PC-9 (cell line): ENCODE measurements around the gene VSTM2L. TPM values are rescaled to one million over a fixed set of nuclear protein-coding genes. Genes with fewer than 3 reads are reported as not detected.

ENCODE experiments used
- BruUV-seq: library from RNA; stranded (reverse); fragments of 400-500 nt; replicated peaks from 2 replicates; lab custom pipeline; 2021; lab: Mats Ljungman, UMichigan
- CTCF ChIA-PET: fragments of 300-600 bp; sonication (Branson Sonifier 250); formaldehyde crosslinking; loops from one replicate; lab custom pipeline; 2022; ENCODE audit warnings: antibody characterized with exemption; lab: Charles Lee
- POLR2A ChIA-PET: fragments of 300-600 bp; sonication (Branson Sonifier 250); formaldehyde crosslinking; loops from one replicate; lab custom pipeline; 2022; ENCODE audit warnings: antibody characterized with exemption; ENCODE audit not compliant: unreplicated experiment; lab: Charles Lee
- DNase-seq, 2 experiments: peaks; one replicate each; pipeline versions ENCODE4 v3.0.0 to v3.0.0-alpha.2; 2015 to 2022; ENCODE audit warnings: mixed read lengths in 1 of 2
- H2AFZ ChIP-seq: fragments of 200-600 bp; sonication (generic); 2 replicates; pipeline ENCODE4 v1.8.1; 2017; ENCODE audit warnings: antibody characterized with exemption
- H3F3A ChIP-seq: fragments of 200-600 bp; sonication (generic); 2 replicates; pipeline ENCODE4 v1.8.1; 2017; ENCODE audit warnings: antibody characterized with exemption, mild to moderate bottlenecking, low read depth; ENCODE audit not compliant: insufficient read depth
- H3K27ac ChIP-seq: fragments of 200-600 bp; sonication (generic); 2 replicates; pipeline ENCODE4 v1.6.1; 2016; ENCODE audit warnings: mixed run types
- H3K27me3 ChIP-seq: fragments of 200-600 bp; sonication (generic); 2 replicates; pipeline ENCODE4 v1.6.1; 2016; ENCODE audit warnings: low read depth, mixed run types; ENCODE audit not compliant: insufficient read depth
- H3K36me3 ChIP-seq: fragments of 200-600 bp; sonication (generic); 2 replicates; pipeline ENCODE4 v1.6.1; 2016; ENCODE audit warnings: low read depth, mixed run types
- H3K4me1 ChIP-seq: fragments of 200-600 bp; sonication (generic); replicated peaks from 2 replicates; pipeline ENCODE4 v1.6.1; 2016; ENCODE audit warnings: mixed run types; ENCODE audit not compliant: insufficient read depth
- H3K4me2 ChIP-seq: fragments of 200-600 bp; sonication (generic); 2 replicates; pipeline ENCODE4 v1.6.1; 2017; ENCODE audit warnings: mixed run types
- H3K4me3 ChIP-seq: fragments of 200-600 bp; sonication (generic); 2 replicates; pipeline ENCODE4 v1.6.1; 2016; ENCODE audit warnings: mixed run types
- H3K79me2 ChIP-seq: fragments of 200-600 bp; sonication (generic); 2 replicates; pipeline ENCODE4 v1.6.1; 2017; ENCODE audit warnings: low read depth, mixed run types
- H3K9me2 ChIP-seq: fragments of 200-600 bp; sonication (generic); 2 replicates; pipeline ENCODE4 v1.8.1; 2017; ENCODE audit warnings: mild to moderate bottlenecking; ENCODE audit not compliant: insufficient read depth
- H3K9me3 ChIP-seq: fragments of 200-600 bp; sonication (generic); 2 replicates; pipeline ENCODE4 v1.8.1; 2016; ENCODE audit warnings: low read depth; ENCODE audit not compliant: insufficient read depth
- H4K20me1 ChIP-seq: fragments of 200-600 bp; sonication (generic); 2 replicates; pipeline ENCODE4 v1.8.1; 2017; ENCODE audit not compliant: insufficient read depth
- EZH2 ChIP-seq: fragments of 200-600 bp; sonication (generic); IDR thresholded peaks from 2 replicates; pipeline ENCODE4 v1.8.0; 2017; ENCODE audit warnings: antibody characterized with exemption, low read depth
- intact Hi-C: fragments of 100-400 bp; cut with micrococcal nuclease; formaldehyde crosslinking; loops from one replicate; pipeline ENCODE4 v1.10.0; 2022; ENCODE audit not compliant: unreplicated experiment
- total RNA-seq: library from RNA; stranded (reverse); gene quantifications from 2 replicates; pipeline ENCODE4 v1.2.3, GENCODE V29; 2021
- TF ChIP-seq, protein P1 (sequence below): fragments of 200-600 bp; sonication (generic); conservative IDR thresholded peaks from 2 replicates; pipeline ENCODE4 v1.6.1; 2017; ENCODE audit warnings: mixed run types, antibody characterized with exemption, mild to moderate bottlenecking, moderate library complexity

VSTM2L gene
- total RNA-seq, 1 experiment from 2014 or later: 1.4 TPM

DNA sequence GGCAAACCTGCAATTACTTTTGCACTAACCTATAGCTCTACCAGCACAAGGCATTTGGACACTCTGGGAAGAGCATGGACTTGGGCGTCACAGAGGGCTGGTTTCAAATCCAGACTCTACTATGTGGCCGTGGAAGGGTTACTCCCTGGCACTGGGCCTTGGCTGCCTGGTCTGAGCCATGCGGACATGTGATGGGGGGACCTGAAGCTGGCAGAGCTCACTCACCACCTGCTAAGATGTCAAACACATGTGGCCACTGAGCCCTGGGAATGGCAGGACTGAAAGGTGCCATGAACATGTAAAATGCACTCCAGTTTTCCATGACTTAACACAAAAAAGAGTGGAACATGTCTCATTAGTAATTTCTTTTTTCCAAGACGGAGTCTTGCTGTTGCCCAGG is 23.7 kb downstream of the VSTM2L start:
- no peaks in the 10 kb centered on the region for H3K4me1 ChIP-seq
- BruUV-seq: no TSS peak
- no peak overlapping the region for H3K4me2 ChIP-seq
- H3K9me2 ChIP-seq: no peaks in the 10 kb centered on the region
- TF ChIP-seq EZH2: no peak
- TF ChIP-seq, protein P1, sequence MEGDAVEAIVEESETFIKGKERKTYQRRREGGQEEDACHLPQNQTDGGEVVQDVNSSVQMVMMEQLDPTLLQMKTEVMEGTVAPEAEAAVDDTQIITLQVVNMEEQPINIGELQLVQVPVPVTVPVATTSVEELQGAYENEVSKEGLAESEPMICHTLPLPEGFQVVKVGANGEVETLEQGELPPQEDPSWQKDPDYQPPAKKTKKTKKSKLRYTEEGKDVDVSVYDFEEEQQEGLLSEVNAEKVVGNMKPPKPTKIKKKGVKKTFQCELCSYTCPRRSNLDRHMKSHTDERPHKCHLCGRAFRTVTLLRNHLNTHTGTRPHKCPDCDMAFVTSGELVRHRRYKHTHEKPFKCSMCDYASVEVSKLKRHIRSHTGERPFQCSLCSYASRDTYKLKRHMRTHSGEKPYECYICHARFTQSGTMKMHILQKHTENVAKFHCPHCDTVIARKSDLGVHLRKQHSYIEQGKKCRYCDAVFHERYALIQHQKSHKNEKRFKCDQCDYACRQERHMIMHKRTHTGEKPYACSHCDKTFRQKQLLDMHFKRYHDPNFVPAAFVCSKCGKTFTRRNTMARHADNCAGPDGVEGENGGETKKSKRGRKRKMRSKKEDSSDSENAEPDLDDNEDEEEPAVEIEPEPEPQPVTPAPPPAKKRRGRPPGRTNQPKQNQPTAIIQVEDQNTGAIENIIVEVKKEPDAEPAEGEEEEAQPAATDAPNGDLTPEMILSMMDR: no peak
- ChIA-PET POLR2A (no interaction called here), CTCF (no interaction called here)
- H3F3A ChIP-seq: no peaks in the 10 kb centered on the region
- no peak overlapping the region for H2AFZ ChIP-seq
- H3K9me3 ChIP-seq: no peaks in the 10 kb centered on the region
- no peaks in the 10 kb centered on the region for H3K36me3 ChIP-seq
- DNase-seq: no peak
- no peak overlapping the region for H3K4me3 ChIP-seq
- intact Hi-C loops: no loop called here
- no peak overlapping the region for H3K27ac ChIP-seq
- no peaks in the 10 kb centered on the region for H3K79me2 ChIP-seq
- 0 out of 2 replicates have a peak, but pooled peaks cover 4% of the 10 kb centered on the region for H4K20me1 ChIP-seq
- H3K27me3 ChIP-seq: peaks cover 36% of the 10 kb centered on the region

DNA sequence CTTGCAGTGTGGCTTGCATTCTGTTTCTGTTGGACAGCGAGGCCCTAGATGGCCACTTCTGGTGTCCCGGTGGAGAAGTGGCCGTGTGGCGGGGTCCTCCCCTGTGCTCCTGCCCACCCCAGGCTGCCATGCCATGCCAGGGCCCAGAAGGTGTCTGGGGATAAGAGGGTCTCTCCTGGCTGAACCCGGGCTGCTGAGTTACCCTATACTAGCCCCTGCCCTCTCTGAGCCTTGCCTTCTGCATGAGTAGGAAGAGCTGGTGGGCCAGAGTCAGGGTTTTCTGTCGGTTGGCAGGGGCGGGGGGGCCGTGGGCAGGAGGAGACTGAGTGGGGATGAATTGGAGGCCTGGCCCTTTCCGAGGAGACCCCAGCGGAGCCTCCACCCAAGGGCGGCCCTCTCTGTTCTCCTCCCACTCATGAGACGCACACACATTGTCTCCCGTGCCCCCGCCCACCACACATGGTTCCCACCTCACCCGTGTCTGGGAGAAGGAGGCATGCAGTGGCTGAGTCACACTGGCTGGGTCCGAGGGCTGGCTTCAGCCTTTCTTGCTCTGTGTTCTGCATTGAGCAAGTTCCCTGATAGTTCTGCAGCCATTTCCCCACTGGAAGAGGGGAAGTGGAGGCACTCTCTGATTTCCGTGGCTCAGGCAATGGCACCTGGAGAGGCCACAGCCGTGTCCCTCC is 24.6 kb downstream of the VSTM2L start:
- intact Hi-C loops: no loop called here
- H3K79me2 ChIP-seq: no peaks in the 10 kb centered on the region
- no peaks in the 10 kb centered on the region for H3K9me2 ChIP-seq
- BruUV-seq: no TSS peak
- ChIA-PET POLR2A (no interaction called here), CTCF (no interaction called here)
- 0 out of 2 replicates have a peak, but pooled peaks cover under 1% of the 10 kb centered on the region for H3K4me1 ChIP-seq
- no peaks in the 10 kb centered on the region for H3K9me3 ChIP-seq
- no peaks in the 10 kb centered on the region for H4K20me1 ChIP-seq
- H3F3A ChIP-seq: peaks cover 2% of the 10 kb centered on the region; the same call in 1 of the 2 replicates
- H3K4me3 ChIP-seq: no peak overlapping the region
- no peak for TF ChIP-seq EZH2
- TF ChIP-seq, protein P1: no peak
- H3K27me3 ChIP-seq: peaks cover 32% of the 10 kb centered on the region
- no peak overlapping the region for H2AFZ ChIP-seq
- no peak overlapping the region for H3K27ac ChIP-seq
- H3K36me3 ChIP-seq: no peaks in the 10 kb centered on the region
- DNase-seq: no peak
- no peak overlapping the region for H3K4me2 ChIP-seq

DNA sequence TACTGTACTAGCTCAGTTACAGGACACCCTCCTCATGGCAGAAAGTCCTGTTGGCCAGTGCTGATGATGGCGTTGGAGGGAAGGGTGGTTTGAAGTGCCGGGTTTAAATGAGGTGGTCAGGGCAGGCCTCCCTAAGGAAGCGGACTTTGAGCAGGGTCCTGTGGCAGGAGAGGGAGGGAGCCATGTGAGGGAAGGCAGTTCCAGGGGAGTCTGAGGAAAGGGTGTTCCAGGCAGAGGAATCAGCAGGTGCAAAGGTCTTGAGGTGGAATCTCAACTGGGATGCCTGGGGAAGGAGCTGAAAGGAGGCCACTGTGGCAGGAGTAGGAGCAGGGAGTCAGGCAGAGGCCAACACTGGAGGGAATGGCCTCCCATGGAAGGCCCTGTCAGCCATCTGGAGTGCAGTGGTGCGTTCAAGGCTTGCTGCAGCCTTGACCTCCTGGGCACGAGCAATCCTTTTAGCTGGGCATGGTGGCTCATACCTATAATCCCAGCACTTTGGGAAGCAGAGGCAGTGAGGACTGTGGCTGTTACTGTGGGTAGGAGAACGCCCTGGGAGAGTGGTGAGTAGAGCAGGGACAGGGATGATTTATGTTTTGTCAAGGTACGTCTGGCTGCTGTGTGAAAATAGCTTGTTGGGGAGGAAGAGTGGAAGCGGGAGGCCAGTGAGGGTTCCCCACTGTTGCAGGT is 26.2 kb downstream of the VSTM2L start:
- Histone ChIP-seq H3K4me3 (no peak overlapping the region), H3K9me3 (no peaks in the 10 kb centered on the region), H3K4me1 (peaks cover 10% of the 10 kb centered on the region; the same call in 1 of the 2 replicates), H4K20me1 (no peaks in the 10 kb centered on the region), H3K36me3 (no peaks in the 10 kb centered on the region), H3K4me2 (no peak overlapping the region), H3K27me3 (peaks cover 18% of the 10 kb centered on the region), H3K79me2 (no peaks in the 10 kb centered on the region), H3K9me2 (no peaks in the 10 kb centered on the region), H3K27ac (no peak overlapping the region), H2AFZ (no peak overlapping the region), H3F3A (peaks cover 3% of the 10 kb centered on the region; the same call in 1 of the 2 replicates)
- TF ChIP-seq EZH2: no peak
- TF ChIP-seq, protein P1: no peak
- POLR2A ChIA-PET: no interaction called here
- intact Hi-C loops: no loop called here
- no peak for DNase-seq
- BruUV-seq: no TSS peak
- CTCF ChIA-PET: interaction anchor here (0.5 kb wide), 1 partner anchor 35 kb away, joined by 9 read pairs; no protein-coding TSS in a partner anchor
